Panc1 (cell line): ENCODE results near the gene CNGA4.

ENCODE experiments used
- CTCF ChIP-seq: fragments of 450-650 bp; IDR thresholded peaks from 2 replicates; pipeline ENCODE4 v1.5.1; 2017; ENCODE audit warnings: mild to moderate bottlenecking
- REST ChIP-seq, 2 experiments: IDR thresholded peaks; 2 replicates each; pipeline ENCODE4 v1.6.1; 2011 to 2012; ENCODE audit warnings: low read depth in 2 of 2, control low read depth in 1 of 2, low read length in 1 of 2, mild to moderate bottlenecking in 1 of 2, moderate library complexity in 1 of 2; ENCODE audit not compliant: insufficient read depth in 1 of 2
- TCF7L2 ChIP-seq: IDR thresholded peaks from 2 replicates; pipeline ENCODE4 v1.6.1; 2011; ENCODE audit warnings: mild to moderate bottlenecking, low read depth, low read length, inconsistent platforms

DNA sequence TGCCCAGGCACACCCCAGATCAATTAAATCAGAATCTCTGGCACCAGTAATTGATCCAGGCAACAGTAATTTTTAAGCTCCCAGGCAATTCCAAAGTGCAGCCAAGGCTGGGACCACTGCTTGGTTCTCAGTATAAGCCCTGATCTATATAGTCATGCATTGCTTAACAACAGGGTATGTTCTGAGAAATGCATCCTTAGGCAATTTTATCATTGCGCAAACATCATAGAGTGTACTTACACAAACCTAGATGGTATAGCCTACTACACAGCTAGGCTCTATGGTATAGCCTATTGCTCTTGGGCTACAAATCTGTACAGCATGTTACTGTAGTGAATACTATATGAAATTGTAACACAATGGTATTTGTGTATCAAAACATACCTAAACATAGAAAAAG is 34.2 kb upstream of the CNGA4 start:
- TF ChIP-seq REST (IDR thresholded peaks at IDR 0.05; ENCODE audit: insufficient read depth in 1 of 2, low read depth in 2 of 2, low read length in 1 of 2) (no peak), CTCF (no peak), TCF7L2 (no peak)
